Right renal pelvis (tissue), 4 donors: ENCODE data around the gene MCM8. TPM values are rescaled to one million over a fixed set of nuclear protein-coding genes. Genes with fewer than 3 reads are reported as not detected.

Experiments used
- DNase-seq, 4 donors: peaks; one replicate each; pipeline ENCODE4 v3.0.0-alpha.2; 2013; ENCODE audit warnings: low read depth in 4 of 4, low spot score in 3 of 4, missing footprints in 1 of 4
- polyA plus RNA-seq, 4 donors: library from polyadenylated mRNA; unstranded; fragments of 120-200 nt; gene quantifications; one replicate each; pipeline ENCODE4 v1.2.1, GENCODE V29; 2013; ENCODE audit not compliant: insufficient read length in 4 of 4

MCM8 gene
- polyA plus RNA-seq, 4 donors = 12.6 to 15.4 (median 14.7) TPM

- no peak for DNase-seq
These were observed 86.6 kb downstream of the MCM8 start for GRCh38 chr20:6037082-6037481.

- DNase-seq = no peak
These were observed 87.8 kb downstream of the MCM8 start for GRCh38 chr20:6038256-6038655.

- no peak for DNase-seq
These were observed 89.3 kb downstream of the MCM8 start for GRCh38 chr20:6039766-6040165.

GRCh38 chr20:6040540-6040939 lies 90.1 kb downstream of the MCM8 start:
- DNase-seq = no peak

- DNase-seq = no peak
These were observed 90.7 kb downstream of the MCM8 start for GRCh38 chr20:6040958-6041807.

- DNase-seq = no peak
These were observed 91.4 kb downstream of the MCM8 start for GRCh38 chr20:6041808-6042265.

- no peak for DNase-seq
These were observed 93.7 kb downstream of the MCM8 start for GRCh38 chr20:6044115-6044514.

- DNase-seq = no peak
These were observed 95.1 kb downstream of the MCM8 start for GRCh38 chr20:6045566-6045965.

- no peak for DNase-seq
These were observed 96.0 kb downstream of the MCM8 start for GRCh38 chr20:6046432-6046831.

GRCh38 chr20:6048391-6048790 lies 97.9 kb downstream of the MCM8 start:
- no peak for DNase-seq

Other genes starting within 250 kb of the MCM8 start
- 10 to 100 TPM in 3 of 4 donors, 1 to 10 TPM in 1; 7.9 to 12.8 (median 10.8) TPM for gene SHLD1, start 200.3 kb upstream of the MCM8 start, polyA plus RNA-seq
- 10 to 100 TPM in 1 of 4 donors, 1 to 10 TPM in 3; 2.2 to 10.3 (median 3.4) TPM for gene CHGB, start 39.1 kb upstream of the MCM8 start, polyA plus RNA-seq
- 10 to 100 TPM; 17.2 to 21.6 (median 20.1) TPM for gene TRMT6, start 119 bp upstream of the MCM8 start, polyA plus RNA-seq
- 10 to 100 TPM; 82.2 to 97.6 (median 87.4) TPM for gene CRLS1, start 55.5 kb downstream of the MCM8 start, polyA plus RNA-seq
- gene LRRN4, start 103.4 kb downstream of the MCM8 start, polyA plus RNA-seq = 10 to 100 TPM in 3 of 4 donors, 1 to 10 TPM in 1; 9.6 to 15.5 (median 11.6) TPM
- 1 to 10 TPM; 3.0 to 5.6 (median 3.8) TPM for gene FERMT1, start 172.4 kb downstream of the MCM8 start, polyA plus RNA-seq